Measurements from ENCODE around the gene ADRA1B.
"Not testable (repeated sequence)": the region's sequence is repeated elsewhere in the genome, so short reads cannot be mapped to it uniquely, and the experiment has no call there.

- TF ChIP-seq CTCF (IDR thresholded peaks at IDR 0.05; ENCODE audit: extremely low read depth in 1 of 2, insufficient read depth in 1 of 2, low read depth in 1 of 2, low read length in 2 of 2); GATA2 (IDR thresholded peaks at IDR 0.05; ENCODE audit: insufficient read depth, insufficient read length, low read depth, low read length); MAX (IDR thresholded peaks at IDR 0.05; ENCODE audit: insufficient read depth, insufficient read length); POLR2A (IDR thresholded peaks at IDR 0.05; ENCODE audit: low read depth, low read length); FOS (IDR thresholded peaks at IDR 0.05; ENCODE audit: borderline replicate concordance, insufficient read depth, low read length); EZH2 (IDR thresholded peaks at IDR 0.05; ENCODE audit: borderline replicate concordance, low read depth, low read length, severe bottlenecking); POLR2AphosphoS5 (IDR thresholded peaks at IDR 0.05; ENCODE audit: insufficient read depth, low read depth, low read length); JUN (IDR thresholded peaks at IDR 0.05; ENCODE audit: borderline replicate concordance, insufficient read depth, insufficient read length, low read depth); MYC (IDR thresholded peaks at IDR 0.05; ENCODE audit: low read depth, low read length): not testable (repeated sequence)
Observed at GRCh38 chr5:160014197-160014596, 97.9 kb downstream of the ADRA1B start.
